CD14-positive monocyte (primary cell): Measurements from ENCODE around the gene IMPDH1. TPM values are rescaled to one million over a fixed set of nuclear protein-coding genes. Genes with fewer than 3 reads are reported as not detected.

Experiments used
- DNase-seq, 3 donors: peaks; one replicate each; pipeline ENCODE4 v3.0.0-alpha.2; 2011 to 2022
- H2AFZ ChIP-seq: 2 replicates; pipeline ENCODE4 v1.6.0; 2012; ENCODE audit warnings: mild to moderate bottlenecking, low read depth, low read length, inconsistent platforms; ENCODE audit not compliant: insufficient read depth, poor library complexity, severe bottlenecking
- H3K27ac ChIP-seq, 2 donors: 1 replicate in 1 of 2; 2 replicates in 1 of 2; pipeline ENCODE4 v1.5.1; 2012 to 2013; ENCODE audit warnings: low read length in 2 of 2, control low read depth in 1 of 2, inconsistent platforms in 1 of 2, low read depth in 1 of 2, mild to moderate bottlenecking in 1 of 2
- H3K27me3 ChIP-seq, 2 donors: one replicate each; pipeline versions ENCODE4 v1.6.0 to v1.6.1; 2011 to 2013; ENCODE audit warnings: low read length in 2 of 2; ENCODE audit not compliant: control insufficient read depth in 2 of 2, insufficient read depth in 2 of 2
- H3K36me3 ChIP-seq, 2 donors: replicated peaks in 1 of 2; 1 replicate in 1 of 2; 2 replicates in 1 of 2; pipeline versions ENCODE4 v1.5.1 to v1.6.1; 2012 to 2013; ENCODE audit warnings: low read length in 2 of 2, control low read depth in 1 of 2, inconsistent platforms in 1 of 2, mild to moderate bottlenecking in 1 of 2; ENCODE audit not compliant: insufficient read depth in 2 of 2, control insufficient read depth in 1 of 2
- H3K4me1 ChIP-seq, 2 donors: 1 replicate in 1 of 2; 2 replicates in 1 of 2; pipeline versions ENCODE4 v1.5.1 to v1.6.1; 2012 to 2013; ENCODE audit warnings: low read length in 2 of 2, control low read depth in 1 of 2, inconsistent platforms in 1 of 2, mild to moderate bottlenecking in 1 of 2, moderate library complexity in 1 of 2; ENCODE audit not compliant: insufficient read depth in 2 of 2, control insufficient read depth in 1 of 2
- H3K4me2 ChIP-seq: replicated peaks from 2 replicates; pipeline ENCODE3; 2012; ENCODE audit warnings: low read length, moderate library complexity, mild to moderate bottlenecking; ENCODE audit not compliant: poor library complexity, severe bottlenecking; ENCODE audit errors: extremely low read depth
- H3K4me3 ChIP-seq, 3 experiments: fragments of 200-600 bp in 1 of 3; sonication (generic) in 1 of 3; replicated peaks in 1 of 3; 1 replicate in 2 of 3; 2 replicates in 1 of 3; pipeline ENCODE4 v1.5.1; 2011 to 2013; ENCODE audit warnings: low read length in 3 of 3, mild to moderate bottlenecking in 3 of 3, control low read depth in 2 of 3, low read depth in 2 of 3, inconsistent platforms in 1 of 3, moderate library complexity in 1 of 3
- H3K79me2 ChIP-seq: 2 replicates; pipeline ENCODE4 v1.6.0; 2012; ENCODE audit warnings: mild to moderate bottlenecking, control low read depth, inconsistent platforms, low read length, moderate library complexity; ENCODE audit not compliant: insufficient read depth
- H3K9ac ChIP-seq: 2 replicates; pipeline ENCODE4 v1.6.0; 2017; ENCODE audit warnings: low read length, mild to moderate bottlenecking; ENCODE audit not compliant: insufficient read depth, poor library complexity, severe bottlenecking
- H3K9me3 ChIP-seq, 2 donors: replicated peaks in 1 of 2; 1 replicate in 1 of 2; 2 replicates in 1 of 2; pipeline versions ENCODE4 v1.5.1 to v1.6.1; 2012 to 2013; ENCODE audit warnings: low read length in 2 of 2, control low read depth in 1 of 2; ENCODE audit not compliant: control insufficient read depth in 1 of 2, insufficient read depth in 1 of 2
- H4K20me1 ChIP-seq: 2 replicates; pipeline ENCODE4 v1.6.0; 2012; ENCODE audit warnings: mild to moderate bottlenecking, low read length, control low read depth, moderate library complexity; ENCODE audit not compliant: insufficient read depth
- H3K27ac Mint-ChIP-seq, 7 donors: one replicate each; pipeline ENCODE4 v1.8.0; 2020; ENCODE audit warnings: mild to moderate bottlenecking in 7 of 7, mixed read lengths in 7 of 7, moderate library complexity in 6 of 7, inconsistent platforms in 2 of 7
- H3K27me3 Mint-ChIP-seq, 3 donors: one replicate each; pipeline ENCODE4 v1.8.0; 2021 to 2022; ENCODE audit warnings: low read depth in 3 of 3, mild to moderate bottlenecking in 3 of 3, mixed read lengths in 3 of 3, moderate library complexity in 3 of 3, inconsistent platforms in 1 of 3
- H3K36me3 Mint-ChIP-seq, 2 donors: one replicate each; pipeline ENCODE4 v1.8.0; 2020; ENCODE audit warnings: mixed read lengths in 2 of 2, inconsistent platforms in 1 of 2, mild to moderate bottlenecking in 1 of 2
- H3K4me1 Mint-ChIP-seq: one replicate; pipeline ENCODE4 v1.8.0; 2020; ENCODE audit warnings: mild to moderate bottlenecking, mixed read lengths
- H3K4me3 Mint-ChIP-seq, 2 donors: one replicate each; pipeline ENCODE4 v1.8.0; 2020; ENCODE audit warnings: mild to moderate bottlenecking in 2 of 2, mixed read lengths in 2 of 2, moderate library complexity in 1 of 2
- H3K9me3 Mint-ChIP-seq, 7 donors: one replicate each; pipeline ENCODE4 v1.8.0; 2020 to 2022; ENCODE audit warnings: mixed read lengths in 7 of 7, mild to moderate bottlenecking in 6 of 7, moderate library complexity in 6 of 7, inconsistent platforms in 2 of 7
- WGBS: methylation state at CpG from one replicate; pipeline ENCODE4 v1.1.5; 2013; ENCODE audit warnings: missing lambda C conversion rate; ENCODE audit not compliant: insufficient coverage; 5-methylcytosine and 5-hydroxymethylcytosine counted together
- intact Hi-C, 2 donors: fragments of 100-400 bp; cut with micrococcal nuclease; formaldehyde crosslinking; loops; one replicate each; pipeline versions ENCODE4 v1.15.0 to v1.15.1; 2023
- polyA plus RNA-seq, 3 donors: library from polyadenylated mRNA; depleted of rRNA in 1 of 3; unstranded in 2 of 3; stranded (reverse) in 1 of 3; fragments of 300-500 nt in 2 of 3; fragments of >200 nt in 1 of 3; fragmentation: Illumina TruSeq in 2 of 3; gene quantifications; 1 replicate in 2 of 3; 2 replicates in 1 of 3; pipeline ENCODE4 v1.2.3, GENCODE V29; 2012 to 2021
- TF ChIP-seq, protein P1 (sequence below): fragments of 200-600 bp; IDR thresholded peaks from one replicate; pipeline ENCODE4 v1.8.0; 2022; ENCODE audit warnings: antibody characterized with exemption, mild to moderate bottlenecking

IMPDH1 gene
- polyA plus RNA-seq, 3 donors = 110 to 259 (median 152) TPM

DNA sequence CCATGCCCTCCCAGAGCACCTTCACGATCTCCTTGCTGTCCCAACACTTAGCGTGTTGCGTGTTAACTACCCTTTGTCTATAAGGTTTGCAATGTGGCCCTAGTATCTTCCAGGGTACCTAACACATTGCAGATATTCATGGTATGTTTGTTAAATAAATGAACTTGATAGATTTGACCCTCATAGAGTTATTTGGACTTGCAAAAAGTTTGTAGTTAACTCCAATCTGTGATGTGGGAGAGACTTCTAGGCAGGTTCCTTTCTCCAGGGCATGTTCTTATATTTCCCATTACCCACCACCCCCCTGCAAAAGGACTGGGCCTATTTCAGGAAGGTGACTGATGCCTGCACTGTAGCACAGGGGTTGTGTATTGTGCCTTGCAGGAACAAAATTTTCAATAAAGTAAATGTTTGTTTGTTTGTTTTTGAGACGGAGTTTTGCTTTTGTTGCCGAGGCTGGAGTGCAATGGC lies 46.5 kb upstream of the IMPDH1 start:
- peak overlapping the region; percentile 89 to 95 for H3K4me3 Mint-ChIP-seq
- H3K9me3 Mint-ChIP-seq = no peaks in the 10 kb centered on the region
- no peaks in the 10 kb centered on the region for H3K36me3 ChIP-seq
- peak overlapping the region; percentile 74 for H3K9ac ChIP-seq
- peak overlapping the region; percentile 69 to 91 (median 85) for H3K4me3 ChIP-seq
- TF ChIP-seq, protein P1, sequence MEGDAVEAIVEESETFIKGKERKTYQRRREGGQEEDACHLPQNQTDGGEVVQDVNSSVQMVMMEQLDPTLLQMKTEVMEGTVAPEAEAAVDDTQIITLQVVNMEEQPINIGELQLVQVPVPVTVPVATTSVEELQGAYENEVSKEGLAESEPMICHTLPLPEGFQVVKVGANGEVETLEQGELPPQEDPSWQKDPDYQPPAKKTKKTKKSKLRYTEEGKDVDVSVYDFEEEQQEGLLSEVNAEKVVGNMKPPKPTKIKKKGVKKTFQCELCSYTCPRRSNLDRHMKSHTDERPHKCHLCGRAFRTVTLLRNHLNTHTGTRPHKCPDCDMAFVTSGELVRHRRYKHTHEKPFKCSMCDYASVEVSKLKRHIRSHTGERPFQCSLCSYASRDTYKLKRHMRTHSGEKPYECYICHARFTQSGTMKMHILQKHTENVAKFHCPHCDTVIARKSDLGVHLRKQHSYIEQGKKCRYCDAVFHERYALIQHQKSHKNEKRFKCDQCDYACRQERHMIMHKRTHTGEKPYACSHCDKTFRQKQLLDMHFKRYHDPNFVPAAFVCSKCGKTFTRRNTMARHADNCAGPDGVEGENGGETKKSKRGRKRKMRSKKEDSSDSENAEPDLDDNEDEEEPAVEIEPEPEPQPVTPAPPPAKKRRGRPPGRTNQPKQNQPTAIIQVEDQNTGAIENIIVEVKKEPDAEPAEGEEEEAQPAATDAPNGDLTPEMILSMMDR = no peak
- H3K27me3 Mint-ChIP-seq = peaks cover 0 to 1% (median 0%) of the 10 kb centered on the region in 3 donors
- 40% methylated on average over 1 of the region's 5 CpGs for WGBS
- DNase-seq = peak in 1 of 3 donors; percentile 17
- no peaks in the 10 kb centered on the region for H3K27me3 ChIP-seq
- no peaks in the 10 kb centered on the region for H3K9me3 ChIP-seq
- peaks cover 29% of the 10 kb centered on the region for H3K4me1 Mint-ChIP-seq
- intact Hi-C loops = loop anchor here (10.0 kb wide), 2 partner anchors 51 to 111 kb away; partner anchors contain the start of genes IMPDH1 (in 2 of the 2) and RBM28 (in 1 of the 2)
- H3K4me2 ChIP-seq = peak overlapping the region; percentile 91
- H3K27ac ChIP-seq = peak overlapping the region in 1 of 2 donors; percentile 95
- H3K4me1 ChIP-seq = peaks cover 20 to 30% of the 10 kb centered on the region in 2 donors
- H2AFZ ChIP-seq = peak overlapping the region; percentile 92
- H3K27ac Mint-ChIP-seq = peak overlapping the region; percentile 51 to 95 (median 75)
- H4K20me1 ChIP-seq = no peaks in the 10 kb centered on the region
- peaks cover 3 to 4% of the 10 kb centered on the region in 2 donors for H3K36me3 Mint-ChIP-seq
- peaks cover 36% of the 10 kb centered on the region for H3K79me2 ChIP-seq

DNA sequence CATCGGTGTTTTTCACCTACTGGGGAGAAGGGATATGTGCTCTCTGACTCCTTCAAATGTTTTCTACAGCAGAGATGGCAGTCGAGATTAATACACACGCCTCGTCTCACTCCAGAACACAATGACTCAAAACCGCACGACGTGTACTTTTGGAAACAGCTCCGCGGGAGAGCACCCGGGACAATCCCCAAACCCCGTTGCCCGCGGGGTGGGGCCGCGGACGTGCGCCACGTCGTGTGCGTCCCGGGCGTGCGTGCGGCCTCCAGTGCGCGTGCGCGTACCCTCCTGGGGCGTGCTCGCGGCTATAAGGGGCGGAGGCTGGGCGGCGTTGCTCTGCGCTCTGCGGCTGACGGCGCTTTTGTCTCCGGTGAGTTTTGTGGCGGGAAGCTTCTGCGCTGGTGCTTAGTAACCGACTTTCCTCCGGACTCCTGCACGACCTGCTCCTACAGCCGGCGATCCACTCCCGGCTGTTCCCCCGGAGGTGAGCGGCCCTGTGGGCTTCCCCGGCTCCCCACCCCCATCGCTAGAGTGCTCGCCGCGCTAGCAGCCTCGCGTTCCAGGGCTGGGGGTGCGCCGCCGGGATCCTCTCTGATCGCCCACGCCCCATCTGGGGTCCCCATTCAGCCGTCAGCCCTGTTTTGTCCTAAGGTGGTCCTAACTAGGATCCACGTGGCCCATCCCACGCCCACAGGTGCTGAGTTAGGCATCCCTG lies 45.9 kb upstream of the IMPDH1 start, which contains the start of gene HILPDA:
Gene HILPDA, plus strand, starts transcription at position 336 of the 712 bp plus-strand sequence. CDS start 1,391 bp downstream, outside the sequence.
- TF ChIP-seq, protein P1 = no peak
- Histone ChIP-seq H3K27me3 (no peaks in the 10 kb centered on the region), H3K4me1 (peaks cover 20 to 32% of the 10 kb centered on the region in 2 donors), H3K9me3 (no peaks in the 10 kb centered on the region), H3K9ac (peak within 1 kb of the TSS; percentile 74), H2AFZ (peak within 1 kb of the TSS; percentile 92), H4K20me1 (no peaks in the 10 kb centered on the region), H3K79me2 (peaks cover 36% of the 10 kb centered on the region), H3K27ac (peak within 1 kb of the TSS; percentile 86 to 95), H3K36me3 (no peaks in the 10 kb centered on the region), H3K4me3 (peak within 1 kb of the TSS; percentile 69 to 91 (median 85)), H3K4me2 (peak within 1 kb of the TSS; percentile 91)
- intact Hi-C loops = loop anchor here (10.0 kb wide), 2 partner anchors 51 to 111 kb away; partner anchors contain the start of genes IMPDH1 (in 2 of the 2) and RBM28 (in 1 of the 2)
- no peaks in the 10 kb centered on the region for H3K9me3 Mint-ChIP-seq
- peaks cover 34% of the 10 kb centered on the region for H3K4me1 Mint-ChIP-seq
- peak; percentile 90 to 98 (median 94) for DNase-seq
- H3K36me3 Mint-ChIP-seq = peaks cover 3 to 4% of the 10 kb centered on the region in 2 donors
- H3K27me3 Mint-ChIP-seq = peaks cover 0 to 1% (median 0%) of the 10 kb centered on the region in 3 donors
- 0% methylated on average over 62 of the region's 64 CpGs for WGBS
- H3K4me3 Mint-ChIP-seq = peak within 1 kb of the TSS; percentile 89 to 95
- H3K27ac Mint-ChIP-seq = peak within 1 kb of the TSS; percentile 95 to 99 (median 98)
